Suprapubic skin (tissue), 4 donors: Measurements from ENCODE around the gene MAP3K15. TPM values are rescaled to one million over a fixed set of nuclear protein-coding genes. Genes with fewer than 3 reads are reported as not detected.

Experiments used
- DNase-seq, 2 donors: peaks; one replicate each; pipeline ENCODE4 v3.0.0-alpha.2; 2019; ENCODE audit warnings: low spot score in 2 of 2
- H3K27ac ChIP-seq: fragments of 200-600 bp; sonication (generic); one replicate; pipeline ENCODE4 v1.5.1; 2019
- H3K27me3 ChIP-seq: fragments of 200-600 bp; sonication (generic); one replicate; pipeline ENCODE4 v1.5.1; 2019
- H3K36me3 ChIP-seq: fragments of 200-600 bp; sonication (generic); one replicate; pipeline ENCODE4 v1.5.1; 2019
- H3K4me1 ChIP-seq: fragments of 200-600 bp; sonication (generic); one replicate; pipeline ENCODE4 v1.5.1; 2019
- H3K4me3 ChIP-seq: fragments of 200-600 bp; sonication (generic); one replicate; pipeline ENCODE4 v1.5.1; 2019; ENCODE audit warnings: mild to moderate bottlenecking
- H3K9me3 ChIP-seq: fragments of 200-600 bp; sonication (generic); one replicate; pipeline ENCODE4 v1.5.1; 2019
- CTCF ChIP-seq, 2 donors: fragments of 200-600 bp in 1 of 2; fragments of 450-650 bp in 1 of 2; sonication (generic) in 1 of 2; IDR thresholded peaks; one replicate each; pipeline ENCODE4 v1.5.1; 2016 to 2019; ENCODE audit warnings: antibody characterized with exemption in 2 of 2, mild to moderate bottlenecking in 1 of 2, moderate library complexity in 1 of 2
- EP300 ChIP-seq: sonication (generic); formaldehyde crosslinking; IDR thresholded peaks from one replicate; pipeline ENCODE4 v1.6.1; 2017; ENCODE audit warnings: antibody characterized with exemption
- POLR2A ChIP-seq, 2 donors: fragments of 450-650 bp; IDR thresholded peaks; one replicate each; pipeline ENCODE4 v1.6.1; 2017; ENCODE audit warnings: antibody characterized with exemption in 2 of 2, mild to moderate bottlenecking in 2 of 2, moderate library complexity in 2 of 2
- POLR2AphosphoS5 ChIP-seq, 3 donors: sonication (generic); formaldehyde crosslinking; IDR thresholded peaks; one replicate each; pipeline ENCODE4 v1.6.1; 2017; ENCODE audit warnings: antibody characterized with exemption in 3 of 3
- WGBS: methylation state at CpG from one replicate; pipeline ENCODE4 v1.1.5; 2018; 5-methylcytosine and 5-hydroxymethylcytosine counted together
- total RNA-seq, 4 donors: library from RNA; depleted of rRNA; stranded (reverse); fragments of >200 nt; gene quantifications; one replicate each; pipeline ENCODE4 v1.1.0, GENCODE V29; 2016

The MAP3K15 gene
- total RNA-seq, 4 donors from 2014 or later, result not detected

GRCh38 chrX:19392078-19392477 is 123.2 kb downstream of the MAP3K15 start:
- WGBS, result 80% methylated on average over 12 of the region's 12 CpGs
- Histone ChIP-seq H3K36me3 (no peaks in the 10 kb centered on the region), H3K4me3 (no peak overlapping the region), H3K4me1 (no peaks in the 10 kb centered on the region), H3K27ac (no peak overlapping the region), H3K27me3 (no peaks in the 10 kb centered on the region), H3K9me3 (no peaks in the 10 kb centered on the region)
- no peak for TF ChIP-seq CTCF (IDR thresholded peaks at IDR 0.05)
- TF ChIP-seq POLR2A (IDR thresholded peaks at IDR 0.05), result no peak
- TF ChIP-seq EP300, result no peak
- TF ChIP-seq POLR2AphosphoS5 (IDR thresholded peaks at IDR 0.05), result no peak
- no peak for DNase-seq

DNA sequence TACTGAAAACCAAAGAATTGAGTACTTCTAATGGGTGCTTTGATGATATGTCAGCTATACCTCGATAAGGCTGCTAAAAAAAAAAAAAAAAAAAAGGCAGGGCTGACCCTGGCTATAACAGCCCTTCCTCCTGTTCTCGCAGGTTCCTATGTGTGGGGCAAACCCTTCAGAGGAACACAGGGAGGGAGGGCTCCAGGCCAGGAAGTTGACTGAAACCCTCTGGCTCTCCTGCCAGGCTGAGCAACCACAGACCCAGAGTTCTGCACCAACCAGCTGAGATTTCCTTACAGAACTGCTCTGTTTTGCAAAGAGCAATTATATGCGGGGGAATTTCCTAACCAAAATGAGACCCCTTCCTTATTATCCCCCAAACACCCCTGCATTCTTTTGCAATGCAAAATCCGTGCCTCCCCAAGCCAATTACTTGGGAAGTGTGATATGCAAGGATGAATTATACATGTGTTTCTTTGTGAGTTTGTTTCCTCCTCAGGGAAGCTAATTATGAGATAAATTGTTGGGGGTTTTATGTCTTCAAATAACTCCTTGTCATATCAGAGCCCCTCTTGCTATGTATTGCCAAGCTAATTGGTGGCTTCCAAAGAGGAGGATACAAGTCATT is 126.0 kb downstream of the MAP3K15 start:
- no peak for DNase-seq
- no peak overlapping the region for H3K4me3 ChIP-seq
- no peaks in the 10 kb centered on the region for H3K36me3 ChIP-seq
- no peak overlapping the region for H3K27ac ChIP-seq
- H3K27me3 ChIP-seq, result no peaks in the 10 kb centered on the region
- TF ChIP-seq POLR2A (IDR thresholded peaks at IDR 0.05) (no peak), EP300 (no peak), CTCF (IDR thresholded peaks at IDR 0.05) (no peak), POLR2AphosphoS5 (IDR thresholded peaks at IDR 0.05) (no peak)
- no peaks in the 10 kb centered on the region for H3K9me3 ChIP-seq
- no peaks in the 10 kb centered on the region for H3K4me1 ChIP-seq
- WGBS, result 35% methylated on average over 4 of the region's 4 CpGs

- WGBS, result 63% methylated on average over 8 of the region's 8 CpGs
- H3K36me3 ChIP-seq, result no peaks in the 10 kb centered on the region
- TF ChIP-seq EP300 (no peak), POLR2AphosphoS5 (IDR thresholded peaks at IDR 0.05) (no peak), POLR2A (IDR thresholded peaks at IDR 0.05) (no peak), CTCF (IDR thresholded peaks at IDR 0.05) (no peak)
- DNase-seq, result no peak
- no peak overlapping the region for H3K4me3 ChIP-seq
- H3K27ac ChIP-seq, result no peak overlapping the region
- H3K9me3 ChIP-seq, result no peaks in the 10 kb centered on the region
- no peaks in the 10 kb centered on the region for H3K4me1 ChIP-seq
- H3K27me3 ChIP-seq, result no peaks in the 10 kb centered on the region
These were observed 126.6 kb downstream of the MAP3K15 start for GRCh38 chrX:19388741-19389140.

GRCh38 chrX:19388064-19388679 is 127.1 kb downstream of the MAP3K15 start:
- Histone ChIP-seq H3K36me3 (no peaks in the 10 kb centered on the region), H3K9me3 (no peaks in the 10 kb centered on the region), H3K27me3 (no peaks in the 10 kb centered on the region), H3K4me1 (no peaks in the 10 kb centered on the region), H3K4me3 (no peak overlapping the region), H3K27ac (no peak overlapping the region)
- no peak for DNase-seq
- 81% methylated on average over 13 of the region's 13 CpGs for WGBS
- TF ChIP-seq POLR2AphosphoS5 (IDR thresholded peaks at IDR 0.05), result no peak
- no peak for TF ChIP-seq CTCF (IDR thresholded peaks at IDR 0.05)
- TF ChIP-seq EP300, result no peak
- TF ChIP-seq POLR2A (IDR thresholded peaks at IDR 0.05), result no peak

- WGBS, result 64% methylated on average over 3 of the region's 4 CpGs
- Histone ChIP-seq H3K9me3 (no peaks in the 10 kb centered on the region), H3K4me3 (no peak overlapping the region), H3K36me3 (no peaks in the 10 kb centered on the region), H3K27ac (no peak overlapping the region), H3K4me1 (no peaks in the 10 kb centered on the region), H3K27me3 (no peaks in the 10 kb centered on the region)
- DNase-seq, result no peak
- TF ChIP-seq CTCF (IDR thresholded peaks at IDR 0.05) (no peak), EP300 (no peak), POLR2A (IDR thresholded peaks at IDR 0.05) (no peak)
These were observed 128.6 kb downstream of the MAP3K15 start for GRCh38 chrX:19386679-19387078.
